GM21423 (cell line): ENCODE measurements around the gene FNBP1L.

Experiments used
- ATAC-seq: cut with Tn5 transposase; IDR thresholded peaks from one replicate; pipeline ENCODE4 v1.9.1; 2021; ENCODE audit warnings: mild to moderate bottlenecking, moderate library complexity; ENCODE audit not compliant: unreplicated experiment

Gene FNBP1L

GRCh38 chr1:93567255-93567918 lies 119.5 kb downstream of the FNBP1L start:
- no peak for ATAC-seq

- ATAC-seq: no peak
Measured at GRCh38 chr1:93569489-93569888, 121.6 kb downstream of the FNBP1L start.

- ATAC-seq: no peak
Measured at GRCh38 chr1:93571623-93572310, 123.8 kb downstream of the FNBP1L start.

- ATAC-seq: no peak
Measured at GRCh38 chr1:93573940-93574469, 126.1 kb downstream of the FNBP1L start.

- no peak for ATAC-seq
Measured at GRCh38 chr1:93574511-93574910, 126.6 kb downstream of the FNBP1L start.

- no peak for ATAC-seq
Measured at GRCh38 chr1:93574991-93575390, 127.1 kb downstream of the FNBP1L start.

GRCh38 chr1:93575621-93576284 lies 127.8 kb downstream of the FNBP1L start:
- ATAC-seq: no peak

- no peak for ATAC-seq
Measured at GRCh38 chr1:93576346-93576745, 128.4 kb downstream of the FNBP1L start.

GRCh38 chr1:93576746-93577145 lies 128.8 kb downstream of the FNBP1L start:
- ATAC-seq: no peak

- ATAC-seq: no peak
Measured at GRCh38 chr1:93577536-93578432, 129.9 kb downstream of the FNBP1L start.

- no peak for ATAC-seq
Measured at GRCh38 chr1:93578433-93578830, 130.5 kb downstream of the FNBP1L start.

- ATAC-seq: no peak
Measured at GRCh38 chr1:93578911-93579825, 131.2 kb downstream of the FNBP1L start.

- no peak for ATAC-seq
Measured at GRCh38 chr1:93579891-93580290, 132.0 kb downstream of the FNBP1L start.

GRCh38 chr1:93581917-93582850 lies 134.3 kb downstream of the FNBP1L start:
- ATAC-seq: no peak

- no peak for ATAC-seq
Measured at GRCh38 chr1:93584261-93585003, 136.5 kb downstream of the FNBP1L start.

GRCh38 chr1:93585059-93585966 lies 137.4 kb downstream of the FNBP1L start:
- no peak for ATAC-seq

GRCh38 chr1:93587354-93587753 lies 139.4 kb downstream of the FNBP1L start:
- ATAC-seq: no peak
